ENCODE data around the gene MEI4. TPM values are rescaled to one million over a fixed set of nuclear protein-coding genes. Genes with fewer than 3 reads are reported as not detected.

The MEI4 gene
- total and polyA plus RNA-seq, 10 of the 15 experiments (the other 5 are each of a cell fraction or from before 2014, with no cell fraction given): 0.03 to 0.04 (median 0.03) TPM; not detected in 7

DNA sequence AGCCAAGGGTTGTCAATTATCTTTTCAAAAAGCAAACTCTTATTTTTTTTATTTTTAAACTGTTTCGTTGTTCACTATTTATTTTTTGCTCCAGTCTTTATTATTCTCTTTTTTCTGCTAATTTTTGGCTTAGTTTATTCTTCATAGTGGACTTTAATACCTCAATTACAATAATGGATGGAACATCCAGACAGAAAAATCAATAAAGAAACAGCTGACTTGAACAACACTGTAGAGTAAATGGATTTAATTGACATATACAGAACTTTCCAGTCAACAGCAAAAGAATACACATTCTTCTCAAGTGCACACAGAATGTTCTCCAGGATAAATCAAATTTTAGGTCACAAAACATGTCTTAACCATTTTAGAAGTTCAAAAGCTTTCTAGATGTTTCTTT is 111.5 kb downstream of the MEI4 start:
- Histone ChIP-seq H3K27me3 (replicated peaks in 1 of 2; ENCODE audit: control insufficient read depth in 2 of 2, insufficient read depth in 2 of 2, low read length in 1 of 2) (no peaks in the 10 kb centered on the region), H3K79me2 (ENCODE audit: control insufficient read depth, insufficient read depth, low read length) (no peaks in the 10 kb centered on the region), H2AFZ (ENCODE audit: control insufficient read depth, low read depth, low read length) (no peak overlapping the region), H3K4me2 (ENCODE audit: control insufficient read depth, insufficient read depth) (no peak overlapping the region), H3K9me3 (replicated peaks; ENCODE audit: control insufficient read depth, insufficient read depth, low read length) (no peaks in the 10 kb centered on the region), H3K4me3 (no peak overlapping the region), H3K36me3 (ENCODE audit: control insufficient read depth in 2 of 2, insufficient read depth in 2 of 2, low read length in 1 of 2) (no peaks in the 10 kb centered on the region), H4K20me1 (ENCODE audit: control insufficient read depth, insufficient read depth) (no peaks in the 10 kb centered on the region), H3K4me1 (ENCODE audit: control insufficient read depth, insufficient read depth, low read length) (no peaks in the 10 kb centered on the region), H3K27ac (ENCODE audit: control insufficient read depth, insufficient read depth) (no peak overlapping the region), H3K9ac (ENCODE audit: control insufficient read depth, insufficient read depth, low read length) (no peak overlapping the region)
- ChIA-PET SMC1A (ENCODE audit: uncharacterized antibody, unreplicated experiment) (no interaction called here), RAD21 (ENCODE audit: unreplicated experiment) (no interaction called here), POLR2A (no interaction called here), CTCF (interaction anchor here (0.9 to 1.0 kb wide), 2 partner anchors 25 to 162 kb away, joined by 3 read pairs; no protein-coding TSS in a partner anchor)
- TF ChIP-seq, protein P1, sequence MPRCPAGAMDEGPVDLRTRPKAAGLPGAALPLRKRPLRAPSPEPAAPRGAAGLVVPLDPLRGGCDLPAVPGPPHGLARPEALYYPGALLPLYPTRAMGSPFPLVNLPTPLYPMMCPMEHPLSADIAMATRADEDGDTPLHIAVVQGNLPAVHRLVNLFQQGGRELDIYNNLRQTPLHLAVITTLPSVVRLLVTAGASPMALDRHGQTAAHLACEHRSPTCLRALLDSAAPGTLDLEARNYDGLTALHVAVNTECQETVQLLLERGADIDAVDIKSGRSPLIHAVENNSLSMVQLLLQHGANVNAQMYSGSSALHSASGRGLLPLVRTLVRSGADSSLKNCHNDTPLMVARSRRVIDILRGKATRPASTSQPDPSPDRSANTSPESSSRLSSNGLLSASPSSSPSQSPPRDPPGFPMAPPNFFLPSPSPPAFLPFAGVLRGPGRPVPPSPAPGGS (IDR thresholded peaks at IDR 0.05; ENCODE audit: borderline replicate concordance, insufficient read depth, low read depth, low read length, poor library complexity, severe bottlenecking): no peak
- no peak for TF ChIP-seq KAT2A (conservative IDR thresholded peaks at IDR 0.05; ENCODE audit: control insufficient read depth, low read depth, low read length)
- no peak for TF ChIP-seq MLLT1 (IDR thresholded peaks at IDR 0.05)
- TF ChIP-seq SIN3A (IDR thresholded peaks at IDR 0.05; ENCODE audit: low read depth, low read length): no peak
- no peak for TF ChIP-seq MTA3 (IDR thresholded peaks at IDR 0.05; ENCODE audit: borderline replicate concordance, low read length)
- TF ChIP-seq ZZZ3 (IDR thresholded peaks at IDR 0.05; ENCODE audit: control insufficient read depth, insufficient read length, low read depth): no peak
- no peak for DNase-seq (ENCODE audit: low read depth, low spot score)
- FAIRE-seq: no peak
- in situ Hi-C loops (cut with MboI): no loop called here
- 0% methylated on average over 1 of the region's 1 CpG for WGBS (ENCODE audit: insufficient coverage, insufficient replicate concordance, low lambda C conversion rate, missing lambda C conversion rate)
- no TSS peak for BruUV-seq (replicated peaks)
- ATAC-seq: no peak
- intact Hi-C loops (cut with micrococcal nuclease; ENCODE audit: unreplicated experiment): no loop called here

Data from GM12878 (cell line).